HepG2 (cell line): ENCODE results near the gene TMBIM6. TPM values are rescaled to one million over a fixed set of nuclear protein-coding genes. Genes with fewer than 3 reads are reported as not detected.

Source experiments
- ATAC-seq: fragments of 200-7000 bp; cut with Tn5 transposase; 3 replicates; pipeline ENCODE4 v1.9.1; 2020; ENCODE audit warnings: mild to moderate bottlenecking, moderate library complexity
- BruUV-seq: library from RNA; stranded (reverse); fragments of 400-500 nt; replicated peaks from 2 replicates; lab custom pipeline; 2021; lab: Mats Ljungman, UMichigan
- CTCF ChIA-PET: fragments of 300-600 bp; formaldehyde crosslinking; extraction: SDS; loops from one replicate; lab custom pipeline; 2021; ENCODE audit warnings: low total read pairs, inconsistent platforms, low intra/inter-chr PET ratio; lab: Yijun Ruan, JAX
- POLR2A ChIA-PET: fragments of 350-600 bp; sonication (Branson Sonifier 250); formaldehyde crosslinking; loops from one replicate; lab custom pipeline; 2020; ENCODE audit warnings: antibody characterized with exemption, inconsistent platforms; lab: Yijun Ruan, JAX
- DNase-seq: peaks from one replicate; pipeline ENCODE4 v3.0.0-alpha.2; 2015; ENCODE audit warnings: low spot score
- FAIRE-seq: peaks from 3 replicates; lab custom pipeline; 2011; peaks lifted over from hg19 to GRCh38; lab: Jason Lieb, UNC
- H2AFZ ChIP-seq: one replicate; pipeline ENCODE4 v1.6.1; 2011; ENCODE audit warnings: low read length, inconsistent platforms
- H3K27ac ChIP-seq: fragments of 300-600 bp; 3 replicates; pipeline ENCODE4 v1.8.0; 2011; ENCODE audit warnings: mixed run types, mild to moderate bottlenecking, mixed read lengths, low read length, inconsistent platforms; ENCODE audit not compliant: insufficient read depth; ENCODE audit errors: extremely low read length
- H3K27me3 ChIP-seq, 2 experiments: fragments of 200-600 bp in 1 of 2; 2 replicates in 1 of 2; 3 replicates in 1 of 2; pipeline versions ENCODE4 v1.6.0 to v1.8.0; 2011; ENCODE audit warnings: low read length in 2 of 2, mild to moderate bottlenecking in 2 of 2, moderate library complexity in 2 of 2, inconsistent platforms in 1 of 2; ENCODE audit not compliant: insufficient read depth in 2 of 2, control insufficient read depth in 1 of 2
- H3K36me3 ChIP-seq, 2 experiments: fragments of 200-600 bp in 1 of 2; replicated peaks in 1 of 2; 2 replicates in 1 of 2; 3 replicates in 1 of 2; pipeline versions ENCODE4 v1.5.1 to v1.8.0; 2011; ENCODE audit warnings: low read length in 2 of 2, inconsistent platforms in 1 of 2; ENCODE audit not compliant: insufficient read depth in 2 of 2, control insufficient read depth in 1 of 2
- H3K4me1 ChIP-seq: 2 replicates; pipeline ENCODE4 v1.5.1; 2012; ENCODE audit warnings: low read length, inconsistent platforms; ENCODE audit not compliant: insufficient read depth
- H3K4me2 ChIP-seq: 2 replicates; pipeline ENCODE4 v1.6.0; 2011; ENCODE audit warnings: low read depth, low read length, inconsistent platforms
- H3K4me3 ChIP-seq, 3 experiments: fragments of 200-600 bp in 1 of 3; sonication (generic), shearing (Covaris generic) in 1 of 3; replicated peaks in 1 of 3; 2 replicates each; pipeline ENCODE4 v1.5.1; 2011 to 2016; ENCODE audit warnings: low read length in 3 of 3, inconsistent platforms in 2 of 3, low read depth in 2 of 3, mild to moderate bottlenecking in 2 of 3, control low read depth in 1 of 3, mixed read lengths in 1 of 3; ENCODE audit not compliant: insufficient read depth in 1 of 3
- H3K79me2 ChIP-seq: one replicate; pipeline ENCODE4 v1.6.1; 2011; ENCODE audit warnings: low read length, inconsistent platforms; ENCODE audit not compliant: insufficient read depth
- H3K9ac ChIP-seq: 2 replicates; pipeline ENCODE4 v1.6.0; 2011; ENCODE audit warnings: mild to moderate bottlenecking, low read depth, low read length, inconsistent platforms; ENCODE audit not compliant: insufficient read depth
- H3K9me3 ChIP-seq: 2 replicates; pipeline ENCODE4 v1.5.1; 2012; ENCODE audit warnings: mild to moderate bottlenecking, low read length
- H4K20me1 ChIP-seq: 2 replicates; pipeline ENCODE4 v1.6.0; 2011; ENCODE audit warnings: inconsistent platforms, mild to moderate bottlenecking, low read length, moderate library complexity; ENCODE audit not compliant: insufficient read depth
- ARNT ChIP-seq: fragments of 450-650 bp; IDR thresholded peaks from 2 replicates; pipeline ENCODE4 v1.6.1; 2017
- ELF1 ChIP-seq: sonication (generic); formaldehyde crosslinking; IDR thresholded peaks from 2 replicates; pipeline ENCODE4 v1.4.0; 2020; ENCODE audit warnings: missing genetic modification reagents
- FIP1L1 ChIP-seq: fragments of 200-400 bp; formaldehyde crosslinking; IDR thresholded peaks from 2 replicates; pipeline ENCODE4 v1.6.1; 2018; ENCODE audit warnings: low read depth, mild to moderate bottlenecking, low read length, moderate library complexity, borderline replicate concordance; ENCODE audit not compliant: insufficient read depth
- GRHL1 ChIP-seq: sonication (generic); formaldehyde crosslinking; conservative IDR thresholded peaks from 2 replicates; pipeline ENCODE4 v1.8.0; 2022; ENCODE audit warnings: missing genetic modification reagents
- GZF1 ChIP-seq: sonication (generic); formaldehyde crosslinking; IDR thresholded peaks from 2 replicates; pipeline ENCODE4 v1.5.1; 2020; ENCODE audit warnings: mild to moderate bottlenecking, missing genetic modification reagents
- HMGA1 ChIP-seq: sonication (generic); formaldehyde crosslinking; conservative IDR thresholded peaks from 2 replicates; pipeline ENCODE4 v1.4.0; 2020; ENCODE audit warnings: missing genetic modification reagents
- MAZ ChIP-seq, 2 experiments: sonication (generic) in 1 of 2; formaldehyde crosslinking in 1 of 2; IDR thresholded peaks; 2 replicates each; pipeline versions ENCODE4 v1.5.0 to v1.6.1; 2012 to 2020; ENCODE audit warnings: low read depth in 2 of 2, mild to moderate bottlenecking in 2 of 2, borderline replicate concordance in 1 of 2, improper control_type of control experiment in 1 of 2, low read length in 1 of 2, missing genetic modification reagents in 1 of 2, moderate library complexity in 1 of 2
- NFE2L1 ChIP-seq: sonication (generic); formaldehyde crosslinking; IDR thresholded peaks from 2 replicates; pipeline ENCODE4 v1.4.0; 2020; ENCODE audit warnings: missing genetic modification reagents, mild to moderate bottlenecking, borderline replicate concordance
- NR2F1 ChIP-seq, 2 experiments: fragments of 450-650 bp in 1 of 2; formaldehyde crosslinking in 1 of 2; IDR thresholded peaks; 2 replicates each; pipeline versions ENCODE4 v1.5.0 to v1.6.1; 2016 to 2020; ENCODE audit warnings: mild to moderate bottlenecking in 1 of 2, missing compliant biosample characterization in 1 of 2, missing genetic modification reagents in 1 of 2, moderate library complexity in 1 of 2
- PLRG1 ChIP-seq: fragments of 450-650 bp; conservative IDR thresholded peaks from 2 replicates; pipeline ENCODE4 v1.6.1; 2016
- SP5 ChIP-seq: IDR thresholded peaks from 2 replicates; pipeline ENCODE4 v1.6.1; 2016; ENCODE audit warnings: low read depth, borderline replicate concordance
- ZBTB3 ChIP-seq: sonication (generic); formaldehyde crosslinking; IDR thresholded peaks from 2 replicates; pipeline ENCODE4 v1.4.0; 2020; ENCODE audit warnings: low read depth, mild to moderate bottlenecking, moderate library complexity, missing genetic modification reagents, borderline replicate concordance
- ZNF143 ChIP-seq: sonication (generic); formaldehyde crosslinking; IDR thresholded peaks from 2 replicates; pipeline ENCODE4 v1.4.0; 2020; ENCODE audit warnings: missing genetic modification reagents
- ZNF263 ChIP-seq: sonication (generic); formaldehyde crosslinking; IDR thresholded peaks from 2 replicates; pipeline ENCODE4 v1.4.0; 2020; ENCODE audit warnings: missing genetic modification reagents
- ZNF34 ChIP-seq: sonication (generic); formaldehyde crosslinking; IDR thresholded peaks from 2 replicates; pipeline ENCODE4 v1.4.0; 2020; ENCODE audit warnings: mild to moderate bottlenecking, missing genetic modification reagents, borderline replicate concordance
- ZNF354B ChIP-seq: sonication (generic); formaldehyde crosslinking; IDR thresholded peaks from 2 replicates; pipeline ENCODE4 v1.8.0; 2022; ENCODE audit warnings: mild to moderate bottlenecking, missing genetic modification reagents
- ZNF598 ChIP-seq: sonication (generic); formaldehyde crosslinking; IDR thresholded peaks from 2 replicates; pipeline ENCODE4 v1.5.1; 2020; ENCODE audit warnings: mild to moderate bottlenecking, missing genetic modification reagents, borderline replicate concordance
- WGBS: methylation state at CpG from one replicate; pipeline ENCODE4 v1.1.6; 2017; ENCODE audit warnings: low lambda C conversion rate; 5-methylcytosine and 5-hydroxymethylcytosine counted together
- in situ Hi-C: cut with HindIII; loops from 2 replicates; pipeline ENCODE4 v1.10.0; 2017; ENCODE audit warnings: low pct_unique_long_range_greater_than_20kb; ENCODE audit not compliant: extremely low pct_ligation_motif_present
- intact Hi-C: fragments of 100-400 bp; cut with micrococcal nuclease; formaldehyde crosslinking; loops from one replicate; pipeline ENCODE4 v1.10.0; 2022; ENCODE audit not compliant: unreplicated experiment
- polyA plus RNA-seq, 8 experiments: library from polyadenylated mRNA; depleted of rRNA in 3 of 8; stranded (reverse) in 7 of 8; unstranded in 1 of 8; fragments of >200 nt; fragmentation: Illumina TruSeq in 4 of 8; extraction: Trizol in 4 of 8; gene quantifications; 2 replicates each; pipeline versions ENCODE4 v1.2.1 to v1.2.3, GENCODE V29; 2011 to 2016; ENCODE audit warnings: low read depth in 4 of 8, missing spikeins in 1 of 8, mixed read lengths in 1 of 8; ENCODE audit not compliant: insufficient read depth in 1 of 8
- total RNA-seq, 5 experiments: library from RNA; depleted of rRNA; stranded (reverse); fragments of >200 nt; fragmentation: Illumina TruSeq; extraction: Trizol; gene quantifications; 2 replicates each; pipeline ENCODE4 v1.2.3, GENCODE V29; 2016; ENCODE audit warnings: low read depth in 1 of 5
- TF ChIP-seq, protein P1 (sequence below): sonication (generic); formaldehyde crosslinking; IDR thresholded peaks from 2 replicates; pipeline ENCODE4 v1.4.0; 2020; ENCODE audit warnings: missing genetic modification reagents, mild to moderate bottlenecking, borderline replicate concordance

Gene TMBIM6
- total and polyA plus RNA-seq, 2 of the 13 experiments (the other 11 are each of a cell fraction or from before 2014, with no cell fraction given): 412 to 468 TPM

DNA sequence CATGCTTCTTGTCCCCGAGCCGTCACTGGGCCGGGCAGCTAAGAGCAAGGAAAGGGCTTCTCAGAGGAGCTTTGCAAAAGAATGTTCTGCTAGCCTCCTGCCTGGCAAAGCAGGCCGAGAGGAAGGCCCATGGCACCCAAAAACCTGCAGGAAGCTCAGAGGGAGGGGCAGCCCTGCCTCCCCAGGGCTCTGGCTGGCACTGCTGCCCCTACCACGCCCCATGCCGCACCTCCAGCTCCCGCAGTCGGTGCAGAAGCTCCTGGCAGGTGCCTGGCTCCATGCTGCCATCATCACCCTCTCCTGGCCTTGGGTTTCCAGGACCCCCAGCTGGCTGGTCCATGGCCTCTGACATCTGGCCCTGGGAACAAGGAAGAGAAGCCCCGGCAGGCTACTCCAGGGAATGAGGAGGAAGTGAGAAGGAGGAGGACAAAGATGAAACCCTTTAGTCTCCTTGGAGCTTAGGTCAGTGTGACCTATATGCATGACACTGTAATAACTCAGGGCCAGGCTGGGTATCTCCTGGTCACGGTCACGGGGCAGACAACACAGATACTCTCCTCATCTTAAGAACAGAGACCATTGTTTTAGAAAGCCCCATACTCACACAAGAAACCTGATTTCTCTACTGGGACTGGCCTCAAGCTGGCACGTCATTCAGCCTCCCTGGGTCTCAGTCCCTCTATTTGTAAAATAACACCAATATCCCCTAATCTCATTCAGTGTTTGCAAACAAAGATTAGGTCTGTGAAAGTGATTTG, 62.5 kb downstream of the TMBIM6 start:
- Histone ChIP-seq H3K36me3 (peaks cover 19 to 60% of the 10 kb centered on the region in 2 experiments), H3K4me1 (peaks cover 20% of the 10 kb centered on the region), H3K4me3 (no peak overlapping the region), H3K27ac (no peak overlapping the region), H3K9ac (no peak overlapping the region), H3K27me3 (no peaks in the 10 kb centered on the region), H2AFZ (no peak overlapping the region), H4K20me1 (no peaks in the 10 kb centered on the region), H3K4me2 (no peak overlapping the region), H3K9me3 (no peaks in the 10 kb centered on the region), H3K79me2 (no peaks in the 10 kb centered on the region)
- ChIA-PET POLR2A (no interaction called here), CTCF (no interaction called here)
- WGBS: 93% methylated on average over 6 of the region's 12 CpGs
- no peak for FAIRE-seq
- DNase-seq: no peak
- in situ Hi-C loops (no loop called here), intact Hi-C loops (loop anchor here (5.0 kb wide), 1 partner anchor 537 kb away; the partner anchor contains the start of gene TUBA1C)
- no peak for ATAC-seq
- BruUV-seq: no TSS peak
- TF ChIP-seq MAZ (IDR thresholded peaks at IDR 0.05; ENCODE audit: borderline replicate concordance, low read depth, low read length): no peak
- no peak for TF ChIP-seq MAZ (CRISPR knock-in tag; IDR thresholded peaks at IDR 0.05; ENCODE audit: low read depth)
- TF ChIP-seq, protein P1, sequence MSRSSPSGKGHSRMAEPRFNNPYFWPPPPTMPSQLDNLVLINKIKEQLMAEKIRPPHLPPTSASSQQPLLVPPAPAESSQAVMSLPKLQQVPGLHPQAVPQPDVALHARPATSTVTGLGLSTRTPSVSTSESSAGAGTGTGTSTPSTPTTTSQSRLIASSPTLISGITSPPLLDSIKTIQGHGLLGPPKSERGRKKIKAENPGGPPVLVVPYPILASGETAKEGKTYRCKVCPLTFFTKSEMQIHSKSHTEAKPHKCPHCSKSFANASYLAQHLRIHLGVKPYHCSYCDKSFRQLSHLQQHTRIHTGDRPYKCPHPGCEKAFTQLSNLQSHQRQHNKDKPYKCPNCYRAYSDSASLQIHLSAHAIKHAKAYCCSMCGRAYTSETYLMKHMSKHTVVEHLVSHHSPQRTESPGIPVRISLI (CRISPR knock-in tag): no peak
- TF ChIP-seq NFE2L1 (CRISPR knock-in tag): no peak
- TF ChIP-seq ZNF354B (CRISPR knock-in tag): no peak
- TF ChIP-seq PLRG1: no peak
- no peak for TF ChIP-seq ELF1 (CRISPR knock-in tag)
- no peak for TF ChIP-seq ZNF143
- no peak for TF ChIP-seq ZNF598
- no peak for TF ChIP-seq ZBTB3 (CRISPR knock-in tag)
- TF ChIP-seq NR2F1 (CRISPR knock-in tag; IDR thresholded peaks at IDR 0.05): no peak
- TF ChIP-seq GZF1 (CRISPR knock-in tag): no peak
- TF ChIP-seq FIP1L1: no peak
- TF ChIP-seq SP5 (CRISPR knock-in tag): no peak
- no peak for TF ChIP-seq ARNT
- no peak for TF ChIP-seq HMGA1 (CRISPR knock-in tag)
- no peak for TF ChIP-seq GRHL1 (CRISPR knock-in tag)
- TF ChIP-seq ZNF263 (CRISPR knock-in tag): no peak
- no peak for TF ChIP-seq ZNF34 (CRISPR knock-in tag)
